HL-60 (cell line): ENCODE measurements around the gene ME2.

Source experiments
- CTCF ChIP-seq: IDR thresholded peaks from one replicate; pipeline ENCODE4 v1.5.1; 2011; ENCODE audit warnings: low read length, control low read depth, inconsistent platforms; ENCODE audit not compliant: insufficient read depth
- GABPA ChIP-seq: IDR thresholded peaks from 2 replicates; pipeline ENCODE4 v1.6.1; 2012; ENCODE audit warnings: low read depth
- POLR2AphosphoS5 ChIP-seq: IDR thresholded peaks from 2 replicates; pipeline ENCODE4 v1.6.1; 2012; ENCODE audit warnings: low read depth

GRCh38 chr18:50977037-50977760, 98.3 kb downstream of the ME2 start:
- TF ChIP-seq CTCF (no peak), GABPA (no peak), POLR2AphosphoS5 (no peak)
